Ishikawa (cell line): ENCODE measurements around the gene SERPINB5.

Experiments used
- CREB1 ChIP-seq: IDR thresholded peaks from 2 replicates; pipeline ENCODE4 v1.6.1; 2012; ENCODE audit warnings: low read depth
- EP300 ChIP-seq: IDR thresholded peaks from 2 replicates; pipeline ENCODE4 v1.6.1; 2012; ENCODE audit warnings: borderline replicate concordance
- MAX ChIP-seq: IDR thresholded peaks from 2 replicates; pipeline ENCODE4 v1.6.1; 2012
- NFIC ChIP-seq: IDR thresholded peaks from 2 replicates; pipeline ENCODE4 v1.6.1; 2012
- RAD21 ChIP-seq: IDR thresholded peaks from 2 replicates; pipeline ENCODE4 v1.6.1; 2012; ENCODE audit warnings: low read depth
- REST ChIP-seq: IDR thresholded peaks from 2 replicates; pipeline ENCODE4 v1.6.1; 2012; ENCODE audit warnings: low read depth, mild to moderate bottlenecking
- TAF1 ChIP-seq: IDR thresholded peaks from 2 replicates; pipeline ENCODE4 v1.6.1; 2012; ENCODE audit warnings: low read depth, mild to moderate bottlenecking
- TEAD4 ChIP-seq: IDR thresholded peaks from 2 replicates; pipeline ENCODE4 v1.6.1; 2012
- USF1 ChIP-seq: IDR thresholded peaks from 2 replicates; pipeline ENCODE4 v1.6.1; 2012
- ZBTB7A ChIP-seq: IDR thresholded peaks from 2 replicates; pipeline ENCODE4 v1.6.1; 2012; ENCODE audit warnings: low read depth

GRCh38 chr18:63451799-63452660 is 24.7 kb upstream of the SERPINB5 start:
- TF ChIP-seq MAX (no peak), RAD21 (no peak), TAF1 (no peak), ZBTB7A (no peak), EP300 (no peak), REST (no peak), NFIC (no peak), CREB1 (no peak), TEAD4 (no peak), USF1 (no peak)
